ENCODE data around the gene TEKTIP1.

GRCh38 chr19:3514930-3515329 is 24.0 kb upstream of the TEKTIP1 start:
- no peak for TF ChIP-seq POLR2A (IDR thresholded peaks at IDR 0.05)
- TF ChIP-seq POLR2AphosphoS5 (IDR thresholded peaks at IDR 0.05): no peak
